H1 (cell line): ENCODE measurements around the gene NPY4R. TPM values are rescaled to one million over a fixed set of nuclear protein-coding genes. Genes with fewer than 3 reads are reported as not detected.
"Not testable (repeated sequence)": the region's sequence is repeated elsewhere in the genome, so short reads cannot be mapped to it uniquely, and the experiment has no call there.

ENCODE experiments used
- CTCF ChIA-PET: fragments of 300-600 bp; sonication (Branson Sonifier 250); formaldehyde crosslinking; loops from one replicate; lab custom pipeline; 2021; ENCODE audit not compliant: partially characterized antibody; lab: Charles Lee
- POLR2A ChIA-PET: fragments of 300-600 bp; sonication (Branson Sonifier 250); formaldehyde crosslinking; loops from one replicate; lab custom pipeline; 2021; ENCODE audit warnings: inconsistent platforms; ENCODE audit not compliant: partially characterized antibody; lab: Charles Lee
- DNase-seq, 2 experiments: peaks; one replicate each; pipeline versions ENCODE4 v3.0.0 to v3.0.0-alpha.2; 2010 to 2022; ENCODE audit warnings: low spot score in 2 of 2, low read depth in 1 of 2, mixed read lengths in 1 of 2
- FAIRE-seq: peaks from 2 replicates; lab custom pipeline; 2011; peaks lifted over from hg19 to GRCh38; lab: Jason Lieb, UNC
- H2AFZ ChIP-seq: 2 replicates; pipeline ENCODE4 v1.8.1; 2012; ENCODE audit warnings: low read length, inconsistent platforms
- H2AK5ac ChIP-seq: 2 replicates; pipeline ENCODE4 v1.6.1; 2013; ENCODE audit warnings: low read depth, low read length
- H2BK120ac ChIP-seq: replicated peaks from 2 replicates; pipeline ENCODE3; 2013; ENCODE audit warnings: low read depth, low read length, inconsistent platforms
- H2BK12ac ChIP-seq: 2 replicates; pipeline ENCODE4 v1.6.1; 2013; ENCODE audit warnings: low read depth, low read length
- H2BK15ac ChIP-seq: 2 replicates; pipeline ENCODE4 v1.6.1; 2013; ENCODE audit warnings: low read length
- H2BK20ac ChIP-seq: 2 replicates; pipeline ENCODE4 v1.6.1; 2013; ENCODE audit warnings: low read length
- H2BK5ac ChIP-seq: 2 replicates; pipeline ENCODE4 v1.6.1; 2013; ENCODE audit warnings: low read depth, low read length
- H3K14ac ChIP-seq: 2 replicates; pipeline ENCODE4 v1.6.1; 2013; ENCODE audit warnings: inconsistent platforms; ENCODE audit not compliant: insufficient read length
- H3K18ac ChIP-seq: 2 replicates; pipeline ENCODE4 v1.6.1; 2013; ENCODE audit warnings: low read length; ENCODE audit errors: extremely low read depth
- H3K23ac ChIP-seq: 2 replicates; pipeline ENCODE4 v1.6.1; 2013; ENCODE audit warnings: inconsistent platforms; ENCODE audit not compliant: insufficient read length
- H3K23me2 ChIP-seq: 2 replicates; pipeline ENCODE4 v1.6.1; 2013; ENCODE audit warnings: low read depth, low read length
- H3K27ac ChIP-seq: 2 replicates; pipeline ENCODE4 v1.6.1; 2011; ENCODE audit warnings: low read depth, low read length, inconsistent platforms
- H3K27me3 ChIP-seq, 4 experiments: replicated peaks in 1 of 4; 1 replicate in 1 of 4; 2 replicates in 3 of 4; pipeline versions ENCODE4 v1.6.1 to v1.8.1; 2011 to 2013; ENCODE audit warnings: low read length in 3 of 4, mild to moderate bottlenecking in 3 of 4, inconsistent platforms in 2 of 4, mixed read lengths in 2 of 4, moderate library complexity in 1 of 4; ENCODE audit not compliant: control insufficient read depth in 3 of 4, insufficient read depth in 3 of 4; ENCODE audit errors: extremely low read depth in 1 of 4
- H3K36me3 ChIP-seq, 4 experiments: 2 replicates each; pipeline versions ENCODE4 v1.6.1 to v1.8.1; 2011 to 2013; ENCODE audit warnings: mild to moderate bottlenecking in 4 of 4, low read length in 3 of 4, moderate library complexity in 2 of 4, control low read depth in 1 of 4, inconsistent platforms in 1 of 4; ENCODE audit not compliant: insufficient read depth in 4 of 4, control insufficient read depth in 2 of 4
- H3K4ac ChIP-seq: replicated peaks from 2 replicates; pipeline ENCODE3; 2013; ENCODE audit warnings: low read length, low read depth, mixed read lengths, inconsistent platforms; ENCODE audit not compliant: insufficient read length
- H3K4me1 ChIP-seq, 4 experiments: replicated peaks in 1 of 4; 1 replicate in 1 of 4; 2 replicates in 3 of 4; pipeline versions ENCODE4 v1.6.1 to v1.8.1; 2011 to 2013; ENCODE audit warnings: low read length in 3 of 4, inconsistent platforms in 2 of 4, mixed read lengths in 1 of 4; ENCODE audit not compliant: insufficient read depth in 4 of 4, control insufficient read depth in 3 of 4
- H3K4me2 ChIP-seq, 2 experiments: 2 replicates each; pipeline versions ENCODE4 v1.6.1 to v1.8.1; 2011 to 2013; ENCODE audit warnings: low read depth in 2 of 2, low read length in 2 of 2, control low read depth in 1 of 2, inconsistent platforms in 1 of 2, mild to moderate bottlenecking in 1 of 2; ENCODE audit not compliant: insufficient read depth in 1 of 2
- H3K4me3 ChIP-seq, 4 experiments: fragments of 200-600, 300-600 bp in 1 of 4; sonication (generic), shearing (Covaris generic), sonication (Bioruptor Twin) in 1 of 4; 2 replicates each; pipeline versions ENCODE4 v1.5.1 to v1.8.1; 2011 to 2016; ENCODE audit warnings: low read length in 4 of 4, low read depth in 3 of 4, control low read depth in 2 of 4, inconsistent platforms in 2 of 4, mild to moderate bottlenecking in 2 of 4, mixed read lengths in 1 of 4, moderate library complexity in 1 of 4; ENCODE audit not compliant: insufficient read depth in 2 of 4; ENCODE audit errors: extremely low read depth in 1 of 4
- H3K56ac ChIP-seq: replicated peaks from 2 replicates; pipeline ENCODE3; 2013; ENCODE audit warnings: low read depth, mild to moderate bottlenecking, mixed read lengths, low read length, inconsistent platforms; ENCODE audit not compliant: insufficient read length
- H3K79me1 ChIP-seq: 2 replicates; pipeline ENCODE4 v1.6.1; 2013; ENCODE audit warnings: low read depth, low read length, control low read depth
- H3K79me2 ChIP-seq, 2 experiments: 2 replicates each; pipeline versions ENCODE4 v1.6.1 to v1.8.1; 2012 to 2013; ENCODE audit warnings: low read length in 2 of 2, mild to moderate bottlenecking in 2 of 2, inconsistent platforms in 1 of 2; ENCODE audit not compliant: insufficient read depth in 2 of 2, control insufficient read depth in 1 of 2
- H3K9ac ChIP-seq, 4 experiments: replicated peaks in 1 of 4; 1 replicate in 1 of 4; 2 replicates in 3 of 4; pipeline versions ENCODE4 v1.6.1 to v1.8.1; 2011 to 2013; ENCODE audit warnings: low read depth in 3 of 4, low read length in 3 of 4, control low read depth in 2 of 4, mild to moderate bottlenecking in 2 of 4, moderate library complexity in 2 of 4, inconsistent platforms in 1 of 4; ENCODE audit errors: extremely low read depth in 1 of 4
- H3K9me3 ChIP-seq, 2 experiments: 2 replicates each; pipeline versions ENCODE4 v1.6.1 to v1.8.1; 2012 to 2013; ENCODE audit warnings: mild to moderate bottlenecking in 2 of 2, moderate library complexity in 2 of 2, control low read depth in 1 of 2, inconsistent platforms in 1 of 2, low read depth in 1 of 2, low read length in 1 of 2, mixed read lengths in 1 of 2; ENCODE audit not compliant: insufficient read depth in 2 of 2
- H4K20me1 ChIP-seq, 2 experiments: replicated peaks in 1 of 2; 2 replicates each; pipeline versions ENCODE3 to v1.8.1; 2011 to 2013; ENCODE audit warnings: inconsistent platforms in 2 of 2, low read length in 2 of 2, mild to moderate bottlenecking in 1 of 2; ENCODE audit not compliant: insufficient read depth in 2 of 2, control insufficient read depth in 1 of 2
- H4K5ac ChIP-seq: 2 replicates; pipeline ENCODE4 v1.6.1; 2013; ENCODE audit warnings: low read length, low read depth, mixed read lengths, inconsistent platforms; ENCODE audit not compliant: insufficient read length
- H4K8ac ChIP-seq: 2 replicates; pipeline ENCODE4 v1.8.0; 2013; ENCODE audit warnings: mild to moderate bottlenecking, moderate library complexity, low read length, inconsistent platforms; ENCODE audit not compliant: insufficient read depth; ENCODE audit errors: extremely low read depth
- H4K91ac ChIP-seq: replicated peaks from 2 replicates; pipeline ENCODE3; 2013; ENCODE audit warnings: low read length, mixed read lengths, inconsistent platforms; ENCODE audit not compliant: insufficient read length
- WGBS, 2 experiments: shearing (Covaris generic) in 1 of 2; methylation state at CpG; one replicate each; pipeline versions ENCODE4 v1.1.6 to v1.1.7; 2013 to 2015; ENCODE audit warnings: low lambda C conversion rate in 2 of 2, mixed read lengths in 2 of 2, inconsistent platforms in 1 of 2, low coverage in 1 of 2, missing lambda C conversion rate in 1 of 2; ENCODE audit not compliant: insufficient replicate concordance in 2 of 2, insufficient coverage in 1 of 2, insufficient read length in 1 of 2; ENCODE audit errors: extremely low coverage in 1 of 2, missing lambda C conversion rate in 1 of 2; 5-methylcytosine and 5-hydroxymethylcytosine counted together
- polyA plus RNA-seq, 7 experiments: library from polyadenylated mRNA; depleted of rRNA in 3 of 7; stranded (reverse) in 5 of 7; unstranded in 2 of 7; fragments of >200 nt in 5 of 7; fragments of 200-250 nt in 2 of 7; gene quantifications; 1 replicate in 5 of 7; 2 replicates in 1 of 7; 4 replicates in 1 of 7; pipeline versions ENCODE4 v1.2.1 to v1.2.3, GENCODE V29; 2011 to 2013; ENCODE audit warnings: missing spikeins in 2 of 7, mixed read lengths in 2 of 7
- total RNA-seq: library from RNA; stranded (reverse); fragmentation: NEBNext Ultra II Directional; extraction: Animal tissue kit (Norgen Biotek cat#: 25700); gene quantifications from 2 replicates; pipeline ENCODE4 v1.2.1, GENCODE V29; 2021

Gene NPY4R
- total and polyA plus RNA-seq, 2 of the 8 experiments (the other 6 are each of a cell fraction or from before 2014, with no cell fraction given) = 0.15 TPM; not detected in 1

- not testable (repeated sequence) for FAIRE-seq
These were observed 25.8 kb upstream of the NPY4R start for GRCh38 chr10:46491364-46492114.

GRCh38 chr10:46490285-46490684 lies 24.5 kb upstream of the NPY4R start:
- H3K27ac ChIP-seq, H4K5ac ChIP-seq, H3K79me2 ChIP-seq, H3K4me1 ChIP-seq, H2AFZ ChIP-seq, H3K9me3 ChIP-seq, H3K23me2 ChIP-seq, FAIRE-seq, H3K9ac ChIP-seq, H4K8ac ChIP-seq, H3K79me1 ChIP-seq, H3K18ac ChIP-seq, H2AK5ac ChIP-seq, H3K4me3 ChIP-seq, H4K20me1 ChIP-seq, POLR2A ChIA-PET, H3K23ac ChIP-seq, H3K4ac ChIP-seq, H2BK12ac ChIP-seq, H2BK120ac ChIP-seq, H3K56ac ChIP-seq, H2BK15ac ChIP-seq, H3K27me3 ChIP-seq, H4K91ac ChIP-seq, H3K36me3 ChIP-seq, CTCF ChIA-PET, H3K14ac ChIP-seq, DNase-seq, H2BK20ac ChIP-seq, H2BK5ac ChIP-seq, H3K4me2 ChIP-seq: not testable (repeated sequence)
- 88% methylated on average over 9 of the region's 11 CpGs; no CpG with 5 or more reads in 1 of the 2 experiments for WGBS, 2 experiments

More at GRCh38 chr10:46491364-46492114, 25.8 kb upstream of the NPY4R start:
- DNase-seq, H4K5ac ChIP-seq, H3K4me1 ChIP-seq, H4K20me1 ChIP-seq, H3K23me2 ChIP-seq, H2AK5ac ChIP-seq, H3K27me3 ChIP-seq, H2BK12ac ChIP-seq, H3K4me2 ChIP-seq, H3K9me3 ChIP-seq, H2BK5ac ChIP-seq, H2AFZ ChIP-seq, H2BK20ac ChIP-seq, CTCF ChIA-PET, H3K79me2 ChIP-seq, POLR2A ChIA-PET, H3K27ac ChIP-seq, H2BK15ac ChIP-seq, H3K79me1 ChIP-seq, H3K36me3 ChIP-seq, H2BK120ac ChIP-seq, H3K9ac ChIP-seq, H4K91ac ChIP-seq, H3K4me3 ChIP-seq, H3K4ac ChIP-seq, H4K8ac ChIP-seq, H3K56ac ChIP-seq, H3K23ac ChIP-seq, H3K18ac ChIP-seq, H3K14ac ChIP-seq: not testable (repeated sequence)
- no CpG with 5 or more reads among the region's 1 CpG for WGBS, 2 experiments
